Stimulated activated CD4-positive, alpha-beta T cell treated with anti-CD3 and anti-CD28 coated beads, Interleukin-1b, Interleukin-23, amount 100 ng/mL, for 48 hours (primary cell): Measurements from ENCODE around the gene ZBTB40.

Experiments
- DNase-seq: peaks from one replicate; pipeline ENCODE4 v3.0.0-alpha.2; 2020

ZBTB40 gene

DNA sequence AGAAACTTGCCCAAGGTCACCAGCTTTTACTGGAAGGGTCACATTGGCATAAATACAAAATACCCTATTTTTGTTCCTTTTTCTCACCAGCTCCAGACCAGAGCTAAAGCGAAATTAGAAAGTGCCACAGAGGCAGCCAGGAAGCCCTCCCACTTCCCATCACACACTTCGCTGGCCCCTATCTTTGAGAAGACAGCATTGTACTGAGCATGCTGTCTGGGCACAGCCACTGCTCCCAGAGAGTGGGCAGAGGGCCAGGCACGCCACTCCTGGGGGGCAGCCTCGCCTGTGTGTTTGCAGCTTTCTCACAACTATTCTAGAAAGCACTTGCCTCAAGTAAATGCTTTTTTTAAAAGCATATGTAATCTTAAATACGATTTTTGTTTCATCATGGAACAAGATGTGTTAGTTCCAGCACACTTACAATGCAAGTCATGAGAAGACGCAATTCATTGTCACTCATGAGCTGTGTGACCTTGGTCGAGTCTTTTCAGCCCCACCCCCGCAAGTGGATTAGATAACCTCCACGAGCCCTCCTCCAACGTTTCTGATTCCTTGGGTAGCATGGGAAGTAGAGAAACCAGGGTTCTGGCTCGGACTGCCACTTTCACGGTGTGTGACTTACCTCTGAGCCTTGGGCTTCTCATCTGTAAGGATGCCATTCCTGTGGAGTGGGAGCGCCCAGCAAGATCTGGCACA is 85.9 kb downstream of the ZBTB40 start:
- no peak for DNase-seq

- no peak for DNase-seq
Measured at GRCh38 chr1:22539510-22540118, 88.0 kb downstream of the ZBTB40 start.

DNA sequence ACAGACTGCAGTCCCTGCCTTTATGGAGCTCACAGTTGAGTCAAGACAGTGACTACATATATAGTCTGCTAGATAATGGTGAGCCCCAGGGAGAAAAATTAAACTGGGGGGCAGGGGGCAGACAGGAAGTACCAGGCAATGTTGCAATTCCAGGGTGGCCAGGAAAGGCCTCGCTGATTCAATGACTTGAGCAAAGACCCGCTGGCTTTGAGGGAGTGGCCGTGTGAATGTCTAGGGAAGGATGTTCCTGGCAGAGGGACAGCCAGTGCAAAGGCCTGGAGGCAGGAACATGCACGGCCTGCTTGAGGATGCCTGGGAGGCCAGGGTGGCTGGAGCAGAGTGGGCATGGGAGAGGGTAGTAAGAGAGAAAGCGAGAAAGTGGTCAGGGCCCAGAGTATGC is 88.7 kb downstream of the ZBTB40 start:
- DNase-seq = no peak

DNA sequence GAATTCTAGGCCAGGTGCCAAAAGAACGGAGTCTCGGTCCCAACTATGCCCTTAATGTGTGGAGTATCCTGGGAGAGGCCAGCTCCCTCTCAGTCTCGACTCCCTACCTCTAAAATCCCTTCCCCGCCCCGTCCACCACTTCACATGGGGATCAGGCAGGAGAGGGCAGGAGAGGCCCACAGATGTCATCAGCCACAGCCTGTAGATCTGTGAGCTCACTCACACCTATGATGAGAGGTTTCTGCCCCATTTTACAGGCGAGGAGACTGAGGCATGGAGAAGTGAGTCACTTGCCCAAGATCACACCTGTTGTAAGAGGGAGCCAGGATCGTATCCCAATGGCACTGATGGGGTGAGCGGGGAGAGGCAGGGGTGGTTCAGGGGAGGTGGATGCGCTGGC is 91.2 kb downstream of the ZBTB40 start:
- DNase-seq = no peak

- DNase-seq = no peak
Measured at GRCh38 chr1:22543679-22544078, 92.0 kb downstream of the ZBTB40 start.

- DNase-seq = no peak
Measured at GRCh38 chr1:22544606-22545005, 93.0 kb downstream of the ZBTB40 start.

GRCh38 chr1:22545141-22545540 is 93.5 kb downstream of the ZBTB40 start:
- no peak for DNase-seq

DNA sequence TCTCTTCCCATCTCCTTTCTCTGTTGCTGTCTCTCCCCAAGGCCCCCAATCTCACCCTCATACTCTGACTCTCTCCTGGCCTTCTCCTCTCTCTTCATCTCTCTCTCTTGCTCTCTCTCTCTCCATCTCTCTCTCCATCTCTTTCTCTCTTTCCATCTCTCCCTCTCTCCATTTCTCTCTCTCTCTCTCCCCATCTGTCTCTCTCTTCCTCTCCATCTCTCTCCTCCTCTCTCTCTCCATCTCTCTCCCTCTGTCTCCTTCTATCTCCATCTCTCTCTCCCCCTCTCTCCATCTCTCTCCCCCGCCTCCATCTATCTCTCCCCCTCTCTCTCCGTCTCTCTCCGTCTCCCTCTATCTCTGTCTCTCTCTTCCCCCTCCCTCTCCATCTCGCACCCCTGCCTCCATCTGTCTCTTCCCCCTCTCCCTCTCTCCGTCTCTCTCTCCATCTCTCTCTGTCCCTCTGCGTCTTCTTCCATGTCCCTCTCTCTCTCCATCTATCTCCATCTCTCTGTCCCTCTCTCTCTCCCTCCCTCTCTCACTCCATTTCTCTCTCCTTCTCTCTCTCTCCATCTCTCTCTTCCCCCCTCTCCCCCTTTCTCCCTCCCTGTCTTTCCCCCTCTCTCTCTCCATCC is 95.7 kb downstream of the ZBTB40 start:
- DNase-seq = no peak

- DNase-seq = no peak
Measured at GRCh38 chr1:22547818-22548462, 96.3 kb downstream of the ZBTB40 start.

DNA sequence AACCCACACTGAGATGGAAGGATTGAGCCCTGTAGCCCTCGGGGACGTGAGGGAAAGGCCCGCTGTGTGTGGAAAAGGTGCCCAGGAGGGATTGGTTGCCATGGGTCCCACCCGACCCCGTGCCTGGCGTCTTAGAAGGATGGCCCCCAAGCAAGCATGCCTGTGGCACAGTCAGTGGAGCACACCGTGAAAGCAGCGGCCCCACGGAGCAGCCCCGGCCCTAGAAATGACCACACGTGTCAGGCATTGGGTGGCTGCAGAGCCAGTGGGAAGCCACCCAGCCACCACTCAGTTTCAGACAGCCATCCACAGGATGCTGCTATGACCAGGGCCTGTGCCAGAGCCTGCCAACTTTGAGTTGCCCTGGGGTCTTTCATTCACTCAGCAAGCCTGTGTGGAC is 98.4 kb downstream of the ZBTB40 start:
- no peak for DNase-seq

DNA sequence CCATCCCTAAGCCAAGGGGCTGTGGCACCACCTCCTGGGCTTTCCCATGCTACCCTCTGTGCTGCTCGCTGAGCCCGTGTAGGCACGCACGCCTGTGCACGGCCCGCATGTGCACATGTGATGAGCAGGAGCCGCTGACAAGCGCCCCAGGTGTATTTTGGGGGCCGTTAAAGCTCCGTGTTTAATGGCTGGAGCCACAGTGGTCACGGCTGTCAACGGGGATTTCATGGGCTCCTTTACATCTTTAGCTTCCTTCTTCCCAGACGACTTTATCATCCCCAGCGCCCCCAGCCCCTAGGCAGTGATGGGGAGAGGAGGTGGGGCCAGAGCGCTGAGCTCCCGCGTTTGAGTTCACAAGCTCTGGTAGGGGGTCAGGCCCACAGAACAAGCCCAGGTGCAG is 99.9 kb downstream of the ZBTB40 start:
- DNase-seq = no peak

DNA sequence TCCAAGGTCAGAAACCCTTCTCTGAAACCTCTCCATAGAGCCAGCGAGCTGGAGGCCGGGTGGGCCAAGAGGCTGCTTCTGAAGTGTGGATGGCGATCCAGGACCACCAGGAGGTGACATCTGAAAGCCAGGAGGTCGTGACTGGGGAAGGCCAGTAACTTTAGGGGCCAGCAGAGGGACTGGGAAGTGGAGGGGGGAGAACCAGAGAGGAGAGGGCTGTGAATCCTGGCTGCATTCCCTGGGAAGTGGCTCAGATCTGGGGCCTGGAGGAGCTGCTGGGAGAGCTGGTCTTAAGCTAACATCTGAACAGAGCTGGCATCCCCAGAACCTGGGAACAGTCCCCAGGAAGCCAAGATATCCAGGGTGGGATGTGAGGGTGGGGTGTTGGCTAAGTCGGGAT is 100.4 kb downstream of the ZBTB40 start:
- DNase-seq = no peak

DNA sequence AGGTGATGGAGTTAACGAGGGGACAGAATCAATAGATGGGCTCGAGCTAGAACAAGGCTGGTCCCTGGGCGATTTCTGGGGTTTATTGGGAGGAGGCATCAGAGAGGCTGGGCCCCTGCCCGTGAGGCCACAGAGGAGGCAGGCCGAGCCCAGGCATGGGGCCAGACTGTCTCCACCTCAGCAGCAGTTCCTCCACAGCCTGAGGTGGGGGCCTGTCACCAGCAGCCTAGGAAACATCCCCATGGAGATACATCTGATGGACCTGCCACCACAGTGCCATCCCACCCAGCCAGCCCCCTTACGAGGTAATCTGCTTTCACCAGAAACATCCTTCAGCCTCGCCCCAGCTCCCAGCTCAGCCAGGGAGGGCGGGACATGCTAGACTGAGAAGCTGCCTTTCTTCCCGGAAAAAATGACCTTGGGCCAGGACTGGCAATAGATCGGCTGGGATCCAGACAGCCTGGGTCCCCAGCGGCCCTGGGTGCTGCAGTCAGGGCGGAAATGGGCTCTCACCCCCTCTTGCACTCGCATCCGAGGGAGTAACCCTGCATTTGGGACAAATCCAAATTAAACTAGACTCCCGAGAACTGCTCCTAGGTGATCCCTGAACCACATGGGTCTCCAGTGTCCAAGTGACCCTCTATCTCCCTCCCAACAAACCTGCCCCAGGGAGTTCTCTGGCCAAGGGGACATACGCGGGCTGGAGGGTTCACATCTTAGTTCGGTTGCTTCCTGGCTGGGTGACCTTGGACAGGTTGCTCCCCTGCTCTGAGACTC is 101.6 kb downstream of the ZBTB40 start:
- DNase-seq = no peak

- DNase-seq = no peak
Measured at GRCh38 chr1:22553991-22554522, 102.4 kb downstream of the ZBTB40 start.

GRCh38 chr1:22555371-22555656 is 103.7 kb downstream of the ZBTB40 start:
- no peak for DNase-seq

GRCh38 chr1:22556391-22557104 is 104.9 kb downstream of the ZBTB40 start:
- no peak for DNase-seq

DNA sequence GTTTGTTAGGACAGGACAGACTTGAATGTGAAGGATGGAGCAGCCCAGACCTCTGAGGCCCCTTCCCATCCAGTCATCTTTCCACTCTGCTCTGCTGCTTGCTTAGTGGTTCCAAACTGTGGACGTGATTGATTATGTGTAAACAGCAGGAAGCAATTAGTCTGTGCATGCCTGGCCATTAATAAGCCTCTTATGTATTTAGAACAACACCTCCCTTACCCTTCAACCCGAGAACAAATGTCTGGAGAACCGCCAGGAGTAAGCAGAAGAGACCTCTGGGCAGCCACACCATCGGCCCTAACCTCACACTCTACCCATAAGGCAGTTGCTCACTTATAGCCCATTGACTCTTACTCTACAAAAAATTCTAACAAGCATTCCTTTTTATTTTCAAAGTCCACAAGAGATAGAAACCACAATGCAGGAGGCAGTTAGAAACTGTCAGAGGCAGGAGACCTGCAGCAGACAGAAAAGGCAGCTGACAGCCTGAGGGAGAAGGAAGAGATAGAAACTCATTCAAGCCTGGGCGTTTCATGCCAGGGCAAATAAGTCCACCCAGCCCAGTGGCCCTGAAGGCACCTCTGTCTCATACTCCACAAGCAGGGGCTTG is 105.8 kb downstream of the ZBTB40 start:
- no peak for DNase-seq

DNA sequence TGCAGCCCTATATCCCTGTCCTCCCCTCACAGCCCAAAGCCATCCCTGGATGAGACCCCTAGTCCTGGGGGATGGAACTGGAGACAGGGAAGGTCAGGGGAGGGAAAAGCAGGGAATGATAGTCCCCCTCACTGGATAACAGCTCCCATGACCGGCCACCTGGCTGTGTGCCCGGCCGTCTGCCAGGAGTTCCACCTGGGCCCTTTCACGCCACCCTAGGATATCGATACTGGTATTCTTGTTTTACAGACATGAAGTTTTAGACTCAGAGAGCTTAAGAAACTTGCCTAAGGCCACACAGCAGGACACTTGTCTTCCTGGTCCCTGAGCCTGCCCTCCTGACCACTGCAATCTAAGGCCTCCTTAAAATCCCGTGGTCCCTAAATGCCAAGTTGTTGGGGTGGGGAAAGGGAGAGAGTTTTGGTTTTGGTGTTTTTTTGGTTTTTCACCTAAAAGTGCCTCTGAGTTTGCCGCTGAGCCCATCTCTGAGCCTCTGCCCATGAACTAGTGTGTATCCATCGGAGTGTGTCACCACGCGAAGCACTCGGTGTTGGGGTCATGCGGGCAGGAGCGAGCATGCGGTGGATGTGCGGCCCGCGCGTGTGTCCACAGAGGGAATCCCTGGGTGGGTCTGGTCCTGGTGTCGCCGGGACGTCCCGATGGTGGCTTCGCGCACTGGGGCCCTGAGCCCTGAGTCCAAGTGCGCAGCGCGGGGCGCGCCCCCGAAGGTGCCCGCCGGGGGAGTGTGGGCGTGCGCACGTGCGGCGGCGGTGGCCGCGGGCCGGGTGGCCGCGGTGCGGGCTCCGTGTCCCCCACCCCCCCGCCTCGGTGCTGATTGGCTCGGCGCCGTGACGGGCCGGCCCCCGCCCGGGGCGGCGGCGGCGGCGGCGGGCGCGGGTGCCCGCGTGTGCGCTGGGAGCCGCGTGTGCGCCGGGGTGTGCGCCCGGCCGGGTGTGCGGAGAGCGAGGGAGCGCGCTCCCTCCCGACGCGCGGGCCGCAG is 111.2 kb downstream of the ZBTB40 start, which contains the start of gene EPHA8:
EPHA8 (plus strand) TSS at position 906 of the 1,000 bp plus-strand sequence. CDS start 147 bp downstream, outside the sequence.
- no peak for DNase-seq

DNA sequence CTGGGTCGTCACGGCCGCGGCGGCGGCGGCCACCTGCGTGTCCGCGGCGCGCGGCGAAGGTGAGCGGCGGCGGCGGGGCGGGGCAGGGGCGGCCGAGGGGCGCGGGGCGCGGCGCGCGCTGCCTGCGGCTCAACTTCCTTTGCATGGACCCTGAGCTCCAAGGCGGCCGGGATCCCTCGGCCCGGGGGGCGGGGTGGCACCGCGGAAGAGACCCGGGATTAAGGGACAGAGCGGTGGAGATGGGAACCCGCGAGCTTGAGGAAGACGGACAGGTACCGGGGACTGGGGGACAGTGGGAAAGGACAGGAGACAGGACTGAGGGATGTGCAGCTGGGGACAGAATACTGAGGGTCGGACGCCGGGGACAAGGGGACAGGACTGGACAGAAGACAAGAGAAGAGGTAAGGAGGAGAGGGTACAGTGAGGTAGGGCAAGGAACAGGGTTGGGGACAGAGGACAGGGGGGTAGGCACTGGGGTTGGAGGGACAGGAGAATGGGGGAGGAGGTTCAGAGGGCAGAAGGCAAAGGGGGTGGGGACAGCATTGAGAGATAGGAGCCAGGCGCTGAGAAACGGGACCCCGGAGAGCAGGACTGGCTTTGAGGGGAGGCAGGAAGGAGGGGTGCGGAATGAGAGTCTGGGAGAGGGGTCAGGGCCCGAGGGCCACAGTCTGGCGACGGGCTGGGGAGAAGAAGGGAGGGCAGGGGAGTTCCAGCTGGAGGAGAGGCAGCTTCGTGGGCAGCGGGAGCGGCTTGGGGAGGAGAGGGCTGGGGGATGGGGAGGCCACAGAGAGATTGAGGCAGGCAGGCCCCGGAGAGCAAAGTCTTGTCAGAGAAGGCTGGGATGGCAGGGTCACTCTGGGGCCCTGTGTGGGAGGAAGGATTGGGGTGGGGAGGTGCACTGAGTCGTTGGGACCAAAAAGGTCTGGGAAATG is 112.3 kb downstream of the ZBTB40 start:
- no peak for DNase-seq
